CD4-positive, alpha-beta T cell (primary cell): ENCODE data around the gene ARFIP1. TPM values are rescaled to one million over a fixed set of nuclear protein-coding genes. Genes with fewer than 3 reads are reported as not detected.

Experiments
- ATAC-seq: fragments of 200-7000 bp; cut with Tn5 transposase; one replicate; pipeline ENCODE4 v1.10.0; 2022; ENCODE audit warnings: mild to moderate bottlenecking; ENCODE audit not compliant: poor library complexity
- CTCF ChIA-PET: fragments of 350-600 bp; sonication (Branson Sonifier 250); formaldehyde crosslinking; loops from one replicate; lab custom pipeline; 2021; ENCODE audit warnings: antibody characterized with exemption, inconsistent platforms; lab: Charles Lee
- POLR2A ChIA-PET: fragments of 350-600 bp; sonication (Branson Sonifier 250); formaldehyde crosslinking; loops from one replicate; lab custom pipeline; 2021; ENCODE audit warnings: antibody characterized with exemption, inconsistent platforms; lab: Charles Lee
- DNase-seq, 14 experiments: peaks; one replicate each; pipeline ENCODE4 v3.0.0-alpha.2; 2013 to 2020; ENCODE audit warnings: mixed read lengths in 2 of 14
- H3K27ac ChIP-seq, 2 donors: one replicate each; pipeline versions ENCODE4 v1.5.1 to v1.7.0; 2013; ENCODE audit warnings: low read length in 2 of 2, low read depth in 1 of 2, mild to moderate bottlenecking in 1 of 2
- H3K27me3 ChIP-seq, 2 experiments: 1 replicate in 1 of 2; 2 replicates in 1 of 2; pipeline versions ENCODE4 v1.6.1 to v1.7.0; 2013; ENCODE audit warnings: low read length in 2 of 2, control low read depth in 1 of 2, mild to moderate bottlenecking in 1 of 2, moderate library complexity in 1 of 2; ENCODE audit not compliant: insufficient read depth in 2 of 2, control insufficient read depth in 1 of 2
- H3K36me3 ChIP-seq: one replicate; pipeline ENCODE4 v1.6.1; 2013; ENCODE audit warnings: low read length, control low read depth; ENCODE audit not compliant: insufficient read depth
- H3K4me1 ChIP-seq: one replicate; pipeline ENCODE4 v1.6.1; 2013; ENCODE audit warnings: low read length, control low read depth; ENCODE audit not compliant: insufficient read depth
- H3K4me3 ChIP-seq: one replicate; pipeline ENCODE4 v1.5.1; 2013; ENCODE audit warnings: mild to moderate bottlenecking, low read length, moderate library complexity
- H3K9me3 ChIP-seq, 2 experiments: 1 replicate in 1 of 2; 2 replicates in 1 of 2; pipeline versions ENCODE4 v1.6.1 to v1.7.0; 2013; ENCODE audit warnings: low read length in 2 of 2, mild to moderate bottlenecking in 2 of 2, control low read depth in 1 of 2, moderate library complexity in 1 of 2; ENCODE audit not compliant: control insufficient read depth in 1 of 2, insufficient read depth in 1 of 2
- H3K27ac Mint-ChIP-seq: one replicate; pipeline ENCODE4 v1.8.0; 2020; ENCODE audit warnings: mixed read lengths
- H3K27me3 Mint-ChIP-seq: one replicate; pipeline ENCODE4 v1.8.0; 2021; ENCODE audit warnings: mixed read lengths
- H3K36me3 Mint-ChIP-seq: one replicate; pipeline ENCODE4 v1.8.0; 2021; ENCODE audit warnings: low read depth, mixed read lengths
- H3K4me1 Mint-ChIP-seq: one replicate; pipeline ENCODE4 v1.8.0; 2021; ENCODE audit warnings: low read depth, mixed read lengths
- H3K4me3 Mint-ChIP-seq: one replicate; pipeline ENCODE4 v1.8.0; 2020; ENCODE audit warnings: mild to moderate bottlenecking, mixed read lengths
- H3K9me3 Mint-ChIP-seq: one replicate; pipeline ENCODE4 v1.8.0; 2020; ENCODE audit warnings: mixed read lengths
- CTCF ChIP-seq: fragments of 200-600 bp; IDR thresholded peaks from one replicate; pipeline ENCODE4 v1.8.0; 2022; ENCODE audit warnings: antibody characterized with exemption, mild to moderate bottlenecking
- intact Hi-C, 2 experiments: fragments of 100-400 bp; cut with DNase I in 1 of 2; cut with micrococcal nuclease in 1 of 2; formaldehyde crosslinking; loops; one replicate each; pipeline versions ENCODE4 v1.15.1 to v1.9.0; 2023 to 2025; cut with DNase I, micrococcal nuclease
- total RNA-seq, 174 experiments: library from RNA in 2 of 174; stranded (reverse) in 2 of 174; gene quantifications; one replicate each; pipeline ENCODE4 v1.2.3 and lab custom pipeline; 2021 to 2026

ARFIP1 gene
- total RNA-seq, 2 experiments from 2014 or later: 2.6 to 3.0 TPM

- H3K4me3 Mint-ChIP-seq: no peak overlapping the region
- DNase-seq (no peak), ATAC-seq (no peak)
- no peaks in the 10 kb centered on the region for H3K36me3 ChIP-seq
- no peak overlapping the region for H3K27ac ChIP-seq
- no peaks in the 10 kb centered on the region for H3K4me1 Mint-ChIP-seq
- peaks cover 0 to 2% of the 10 kb centered on the region in 2 experiments for H3K27me3 ChIP-seq
- no peaks in the 10 kb centered on the region for H3K9me3 ChIP-seq
- peaks cover 36% of the 10 kb centered on the region for H3K27me3 Mint-ChIP-seq
- no peaks in the 10 kb centered on the region for H3K4me1 ChIP-seq
- TF ChIP-seq CTCF: no peak
- no peaks in the 10 kb centered on the region for H3K36me3 Mint-ChIP-seq
- no peaks in the 10 kb centered on the region for H3K9me3 Mint-ChIP-seq
- no peak overlapping the region for H3K27ac Mint-ChIP-seq
- POLR2A ChIA-PET: no interaction called here
- H3K4me3 ChIP-seq: no peak overlapping the region
- intact Hi-C loops: no loop called here
- CTCF ChIA-PET: no interaction called here
These were observed 165.9 kb downstream of the ARFIP1 start for GRCh38 chr4:152945639-152946038.

- POLR2A ChIA-PET: no interaction called here
- CTCF ChIA-PET: no interaction called here
- no peak for ATAC-seq
- intact Hi-C loops: no loop called here
- Histone ChIP-seq H3K27ac (no peak overlapping the region), H3K36me3 (no peaks in the 10 kb centered on the region), H3K4me1 (no peaks in the 10 kb centered on the region), H3K4me3 (no peak overlapping the region), H3K27me3 (peaks cover 0 to 4% of the 10 kb centered on the region in 2 experiments), H3K9me3 (no peaks in the 10 kb centered on the region)
- no peak for DNase-seq
- Mint-ChIP-seq H3K4me3 (no peak overlapping the region), H3K36me3 (no peaks in the 10 kb centered on the region), H3K27ac (no peak overlapping the region), H3K27me3 (peaks cover 40% of the 10 kb centered on the region), H3K9me3 (no peaks in the 10 kb centered on the region), H3K4me1 (no peaks in the 10 kb centered on the region)
- TF ChIP-seq CTCF: no peak
These were observed 166.7 kb downstream of the ARFIP1 start for GRCh38 chr4:152946446-152946845.

- no peak overlapping the region for H3K27ac ChIP-seq
- Mint-ChIP-seq H3K4me3 (no peak overlapping the region), H3K36me3 (no peaks in the 10 kb centered on the region), H3K4me1 (no peaks in the 10 kb centered on the region), H3K27ac (no peak overlapping the region), H3K27me3 (peaks cover 35% of the 10 kb centered on the region), H3K9me3 (no peaks in the 10 kb centered on the region)
- ATAC-seq (no peak), DNase-seq (no peak)
- peaks cover 0 to 4% of the 10 kb centered on the region in 2 experiments for H3K27me3 ChIP-seq
- TF ChIP-seq CTCF: no peak
- no peaks in the 10 kb centered on the region for H3K36me3 ChIP-seq
- ChIA-PET CTCF (no interaction called here), POLR2A (no interaction called here)
- intact Hi-C loops: no loop called here
- H3K4me3 ChIP-seq: no peak overlapping the region
- H3K9me3 ChIP-seq: no peaks in the 10 kb centered on the region
- H3K4me1 ChIP-seq: no peaks in the 10 kb centered on the region
These were observed 167.6 kb downstream of the ARFIP1 start for GRCh38 chr4:152947311-152947710.
